Stimulated activated CD4-positive, alpha-beta T cell treated with anti-CD3 and anti-CD28 coated beads, TNF-alpha, amount 100 ng/mL, for 48 hours (primary cell): Measurements from ENCODE around the gene SLC37A4.
"Not testable (repeated sequence)": the region's sequence is repeated elsewhere in the genome, so short reads cannot be mapped to it uniquely, and the experiment has no call there.

Experiments
- DNase-seq, 3 donors: peaks; one replicate each; pipeline ENCODE4 v3.0.0-alpha.2; 2020; ENCODE audit warnings: low read depth in 3 of 3

SLC37A4 gene

DNA sequence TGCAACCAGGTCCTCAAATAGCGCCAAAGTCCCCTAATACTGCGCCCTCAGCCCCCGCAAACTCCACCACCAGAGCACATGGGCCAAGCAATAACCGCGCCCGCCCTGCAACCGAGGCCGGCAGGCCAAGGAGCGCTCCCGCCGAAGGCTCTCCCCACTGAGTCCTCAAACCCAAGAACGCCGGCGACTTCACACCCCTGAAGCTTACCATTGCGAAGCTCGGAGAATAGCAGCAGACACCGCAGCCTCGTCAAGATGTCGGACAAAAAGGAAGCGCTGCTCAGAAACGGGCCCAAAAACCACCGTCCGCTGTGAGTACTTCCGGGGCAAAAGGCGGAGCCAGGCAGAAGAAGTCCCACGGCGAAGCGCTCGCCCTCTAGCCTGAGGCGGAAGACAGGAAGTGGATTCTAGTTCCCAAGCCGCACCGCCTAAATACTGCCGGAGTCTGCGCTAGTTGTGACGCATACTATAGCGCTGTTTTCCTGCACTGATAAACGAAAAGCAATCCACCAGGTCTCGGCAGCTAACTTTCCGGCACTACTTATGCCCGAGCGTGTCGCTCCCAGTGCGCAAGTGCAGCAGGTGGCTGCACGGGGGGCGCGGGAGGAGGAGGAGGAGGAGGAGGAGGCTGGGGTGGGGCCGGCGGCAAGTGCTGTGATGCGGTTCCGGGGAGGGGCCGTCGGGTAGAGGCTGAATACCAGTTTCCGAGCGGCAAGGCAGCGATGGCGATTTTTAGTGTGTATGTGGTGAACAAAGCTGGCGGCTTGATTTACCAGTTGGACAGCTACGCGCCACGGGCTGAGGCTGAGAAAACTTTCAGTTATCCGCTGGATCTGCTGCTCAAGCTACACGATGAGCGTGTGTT lies 12.4 kb downstream of the SLC37A4 start, which contains the start of the genes RPS25 and TRAPPC4:
Gene RPS25 (minus strand): TSS at position 270 of the 865 bp plus-strand sequence. CDS start 59 bp downstream, at position 211.
Gene TRAPPC4 (plus strand): TSS at position 693 of the 865 bp plus-strand sequence. CDS start 30 bp downstream, at position 723.
- peak; percentile 89 to 94 (median 93) for DNase-seq

DNA sequence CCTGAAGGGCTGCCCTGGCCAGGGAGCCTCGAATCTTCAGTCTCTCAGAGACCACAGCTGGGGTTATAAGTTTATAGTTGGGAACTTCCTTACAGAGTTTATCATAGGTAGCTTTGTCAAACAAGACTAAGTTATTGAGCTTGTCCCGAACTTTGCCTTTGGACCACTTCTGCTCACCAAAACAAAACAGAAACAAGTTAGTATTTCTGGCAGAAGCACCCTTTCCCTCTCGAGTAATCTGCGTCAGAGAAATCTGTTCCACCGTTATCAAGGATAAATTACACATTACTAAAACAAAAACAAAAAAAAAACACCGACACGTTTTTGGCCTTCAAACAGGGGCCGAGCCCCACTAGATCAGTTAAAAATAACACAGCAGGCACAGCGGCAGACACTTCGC lies 13.3 kb downstream of the SLC37A4 start:
- not testable (repeated sequence) for DNase-seq

DNA sequence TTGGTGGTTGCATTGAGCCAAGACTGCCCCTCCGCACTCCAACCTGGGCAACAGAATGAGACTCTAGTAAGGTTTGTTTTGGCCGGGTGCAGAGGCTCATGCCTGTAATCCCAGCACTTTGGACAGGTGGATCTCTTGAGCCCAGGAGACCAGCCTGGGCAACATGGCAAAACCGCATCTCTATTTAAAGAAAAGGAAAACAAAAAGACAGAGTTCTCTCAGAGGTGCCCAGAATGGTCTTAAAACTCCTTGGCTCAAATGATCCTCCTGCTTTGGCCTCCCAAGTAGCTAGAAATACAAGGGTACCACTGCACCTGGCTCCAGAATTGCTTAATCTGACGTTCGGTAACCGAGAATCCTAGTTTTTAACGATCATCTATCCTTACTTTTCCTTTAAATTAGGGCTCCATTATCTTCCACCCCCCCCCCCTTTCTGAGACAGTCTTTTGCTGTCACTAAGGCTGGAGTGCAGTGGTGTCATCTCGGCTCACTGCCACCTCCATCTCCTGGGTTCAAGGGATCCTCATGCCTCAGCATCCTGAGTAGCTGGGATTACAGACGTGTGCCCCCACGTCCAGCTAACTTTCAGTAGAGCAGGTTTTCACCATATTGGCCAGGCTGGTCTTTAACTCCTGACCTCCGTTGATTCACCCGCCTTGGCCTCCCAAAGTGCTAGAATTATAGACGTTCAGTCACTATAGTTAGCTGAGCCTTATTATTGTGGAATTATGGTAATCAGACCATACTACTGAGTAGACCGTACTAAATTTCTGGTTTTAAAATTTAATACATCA lies 14.3 kb downstream of the SLC37A4 start:
- DNase-seq, result no peak

DNA sequence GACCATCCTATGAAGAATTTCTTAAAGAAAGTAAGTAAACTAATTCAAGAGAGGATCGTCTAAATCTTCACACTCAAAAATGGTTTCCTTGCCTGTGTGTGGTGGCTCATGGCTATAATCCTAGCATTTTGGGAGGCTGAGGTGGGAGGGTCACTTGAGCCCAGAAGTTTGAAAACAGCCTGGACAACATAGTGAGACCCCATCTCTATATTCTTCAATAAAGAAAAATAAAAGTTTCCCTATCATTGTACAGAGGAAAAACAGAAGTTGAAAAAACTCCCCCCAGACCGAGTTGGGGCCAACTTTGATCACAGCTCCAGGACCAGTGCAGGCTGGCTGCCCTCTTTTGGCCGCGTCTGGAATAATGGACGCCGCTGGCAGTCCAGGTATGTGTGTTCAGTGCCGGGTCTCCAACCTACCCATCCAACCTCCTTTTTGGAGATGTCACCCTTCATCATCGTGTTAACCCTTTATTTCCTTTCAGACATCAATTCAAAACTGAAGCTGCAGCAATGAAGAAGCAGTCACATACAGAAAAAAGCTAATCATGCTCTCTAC lies 15.5 kb downstream of the SLC37A4 start:
- DNase-seq, result no peak

DNA sequence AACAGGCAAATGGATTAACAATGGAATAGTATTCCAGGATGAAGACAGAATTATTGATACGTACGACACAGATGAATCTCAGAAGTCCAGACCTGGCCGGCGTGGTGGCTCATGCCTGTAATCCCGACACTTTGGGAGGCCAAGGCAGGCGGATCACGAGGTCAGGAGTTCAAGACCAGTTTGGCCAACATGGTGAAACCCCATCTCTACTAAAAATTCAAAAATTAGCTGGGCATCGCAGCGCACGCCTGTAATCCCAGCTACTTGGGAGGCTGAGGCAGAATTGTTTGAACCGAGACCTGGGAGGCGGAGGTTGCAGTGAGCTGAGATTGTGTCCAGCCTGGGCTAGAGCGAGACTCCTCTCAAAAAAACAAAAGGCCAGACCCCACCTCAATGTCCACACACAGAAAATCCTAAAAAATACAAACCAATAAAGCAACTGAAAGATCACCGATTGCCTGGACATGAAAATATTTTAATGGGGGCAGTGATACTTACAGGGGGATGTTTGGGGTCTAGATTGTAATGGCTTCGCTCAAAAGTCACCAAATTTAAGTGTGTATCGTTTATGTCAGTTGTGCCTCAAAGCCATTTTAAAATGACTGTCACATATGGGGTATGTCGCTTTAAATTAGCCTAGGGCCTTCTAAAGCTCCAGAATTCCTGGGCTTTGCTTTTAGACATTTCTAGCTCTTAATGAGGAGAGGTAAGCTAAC lies 16.3 kb downstream of the SLC37A4 start:
- DNase-seq, result no peak

DNA sequence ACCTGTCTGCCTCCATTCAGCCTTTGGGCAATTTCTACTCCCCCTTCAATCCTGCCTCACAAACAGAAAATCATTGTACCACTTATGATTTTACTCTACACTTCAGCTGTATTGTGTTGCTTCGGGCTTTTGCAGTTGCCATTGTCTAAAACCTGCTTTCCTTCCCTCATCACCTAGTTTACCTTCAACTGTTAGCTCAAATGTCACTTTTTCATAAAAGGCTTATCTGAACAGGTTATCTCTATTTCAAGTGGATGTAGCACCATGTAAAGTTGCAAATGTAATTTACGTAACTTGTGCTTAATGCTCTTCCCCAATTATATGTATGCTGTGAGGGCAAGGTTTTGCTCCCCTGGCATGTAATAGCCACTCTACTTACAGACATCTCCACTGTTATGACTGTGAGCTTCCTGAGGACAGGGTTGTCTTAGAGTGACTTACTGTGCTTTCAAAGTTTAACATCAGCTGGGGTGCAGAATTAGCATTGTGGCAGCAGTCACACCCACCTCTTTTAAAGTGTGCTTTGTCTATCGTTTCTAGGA lies 18.0 kb downstream of the SLC37A4 start:
- no peak for DNase-seq

DNA sequence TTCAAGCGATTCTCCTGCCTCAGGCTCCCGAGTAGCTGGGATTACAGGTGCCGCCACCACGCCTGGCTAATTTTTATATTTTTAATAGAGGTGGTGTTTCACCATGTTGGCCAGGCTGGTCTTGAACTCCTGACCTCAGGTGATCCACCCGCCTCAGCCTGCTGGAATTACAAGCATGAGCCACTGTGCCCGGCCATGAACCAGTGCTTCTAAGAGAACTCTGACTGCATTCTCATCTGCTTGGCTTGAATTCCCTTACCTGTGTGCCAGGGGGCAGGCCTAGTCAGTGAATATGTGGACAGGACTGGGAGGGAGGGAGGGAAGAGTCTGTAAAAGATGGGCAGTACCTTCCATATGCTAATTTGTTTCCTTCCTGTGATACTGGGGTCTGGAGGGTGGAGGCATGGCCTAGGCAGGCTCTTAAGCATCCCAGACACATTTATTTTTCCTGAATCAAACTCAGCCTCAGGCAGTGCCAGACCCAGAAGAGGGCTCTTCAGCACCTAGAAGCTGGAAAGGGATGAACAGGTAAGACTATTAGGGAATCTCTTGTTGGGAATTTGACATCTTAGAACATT lies 19.1 kb downstream of the SLC37A4 start:
- no peak for DNase-seq

DNA sequence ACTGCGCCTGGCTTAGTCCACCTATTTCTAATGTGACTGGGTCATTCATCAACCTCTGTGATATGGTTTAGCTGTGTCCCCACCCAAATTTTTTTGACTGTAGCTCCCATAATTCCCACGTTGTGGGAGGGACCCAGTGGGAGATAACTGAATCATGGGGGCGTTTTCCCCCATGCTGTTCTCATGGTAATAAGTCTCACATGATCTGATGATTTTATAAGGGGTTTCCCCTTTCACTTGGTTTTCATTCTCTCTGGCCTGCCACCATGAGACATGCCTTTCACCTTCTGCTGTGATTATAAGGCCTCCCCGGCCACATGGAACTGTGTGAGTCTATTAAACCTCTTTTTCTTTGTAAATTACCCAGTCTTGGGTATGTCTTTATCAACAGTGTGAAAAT lies 24.0 kb downstream of the SLC37A4 start:
- DNase-seq, result no peak

DNA sequence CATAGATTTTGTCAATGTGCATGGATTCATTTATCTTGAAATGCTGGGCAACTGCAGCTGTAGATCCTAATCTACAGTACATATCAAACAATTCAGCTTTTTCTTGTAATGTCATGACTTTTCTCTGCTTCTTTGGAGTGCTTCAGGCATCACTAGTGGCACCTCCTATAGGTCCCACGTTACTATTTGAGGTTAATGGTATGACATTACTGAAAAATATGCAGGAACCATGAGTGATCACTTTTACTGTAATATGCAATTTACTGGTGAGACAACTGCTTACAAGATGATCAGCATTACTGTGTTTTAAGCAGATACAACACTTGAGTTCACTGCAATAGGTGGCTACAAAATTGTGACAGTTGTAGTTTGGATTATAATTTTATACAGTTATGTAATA lies 29.8 kb downstream of the SLC37A4 start:
- DNase-seq, result no peak

DNA sequence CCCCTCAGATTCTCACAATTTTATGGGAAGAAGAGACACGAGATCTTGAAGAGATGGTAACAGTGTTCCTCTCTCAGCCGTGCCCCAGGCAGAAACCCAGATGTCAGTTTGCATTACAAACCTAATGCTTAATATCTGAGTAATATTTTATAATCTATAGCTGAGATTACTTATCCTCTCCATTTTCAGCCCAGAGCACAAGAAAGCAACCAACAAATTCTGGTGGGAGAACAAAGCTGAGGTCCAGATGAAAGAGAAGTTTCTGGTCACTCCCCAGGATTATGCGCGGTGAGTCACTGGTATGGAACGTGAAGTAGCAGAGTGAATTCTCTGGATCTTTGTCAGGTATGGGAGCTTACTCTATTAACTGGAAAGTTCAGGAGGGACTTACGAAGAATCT lies 31.9 kb downstream of the SLC37A4 start:
- DNase-seq, result no peak

DNA sequence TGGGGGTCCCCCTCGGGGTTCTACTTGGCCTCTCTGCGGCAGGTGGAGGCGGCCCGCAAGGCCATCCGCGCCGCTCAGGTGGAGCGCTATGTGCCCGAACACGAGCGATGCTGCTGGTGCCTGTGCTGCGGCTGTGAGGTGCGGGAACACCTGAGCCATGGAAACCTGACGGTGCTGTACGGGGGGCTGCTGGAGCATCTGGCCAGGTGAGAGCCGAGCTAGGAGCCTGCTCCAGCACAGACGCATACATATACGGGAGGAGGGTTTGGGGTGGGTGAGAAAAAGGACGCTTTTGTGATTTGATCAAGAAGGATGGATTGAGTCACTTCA lies 32.3 kb downstream of the SLC37A4 start:
- DNase-seq, result no peak

DNA sequence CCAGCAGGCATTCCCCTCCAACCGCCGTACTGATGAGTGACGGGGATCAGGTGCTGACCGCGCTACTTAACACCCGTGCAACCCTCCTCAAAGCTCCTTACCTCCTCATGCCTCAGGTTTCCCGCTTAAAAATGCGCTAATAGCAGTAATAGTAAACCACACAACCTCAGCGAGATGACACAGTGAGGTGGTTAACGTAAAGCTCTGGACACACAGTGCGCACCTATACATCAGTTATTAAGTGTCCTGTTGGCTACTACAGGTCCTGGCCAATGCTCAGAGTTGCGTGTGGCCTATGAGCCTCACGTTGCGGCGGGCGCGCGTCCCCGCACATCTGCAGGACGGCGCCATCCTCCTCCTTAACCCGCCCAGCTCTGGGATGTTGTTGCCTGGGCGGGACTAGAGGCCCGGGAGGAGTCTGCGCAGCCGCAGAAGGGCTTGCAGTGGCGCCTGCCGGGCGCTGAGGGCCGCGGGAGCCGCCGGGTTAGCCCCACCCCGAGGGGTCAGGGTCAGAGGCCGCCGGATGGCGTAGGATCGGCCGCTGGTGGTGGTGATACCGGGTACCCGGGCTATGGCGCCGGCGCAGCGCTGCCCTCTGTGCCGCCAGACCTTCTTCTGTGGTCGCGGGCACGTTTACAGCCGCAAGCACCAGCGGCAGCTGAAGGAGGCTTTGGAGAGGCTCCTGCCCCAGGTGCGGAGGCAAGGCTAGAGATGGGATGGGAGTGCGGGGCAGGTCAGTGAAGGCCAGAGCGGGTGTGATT lies 32.9 kb downstream of the SLC37A4 start, which contains the start of gene CENATAC:
Gene CENATAC (plus strand): TSS at position 512 of the 761 bp plus-strand sequence. CDS start 60 bp downstream, at position 572.
- DNase-seq, result peak; percentile 90 to 95 (median 92)

DNA sequence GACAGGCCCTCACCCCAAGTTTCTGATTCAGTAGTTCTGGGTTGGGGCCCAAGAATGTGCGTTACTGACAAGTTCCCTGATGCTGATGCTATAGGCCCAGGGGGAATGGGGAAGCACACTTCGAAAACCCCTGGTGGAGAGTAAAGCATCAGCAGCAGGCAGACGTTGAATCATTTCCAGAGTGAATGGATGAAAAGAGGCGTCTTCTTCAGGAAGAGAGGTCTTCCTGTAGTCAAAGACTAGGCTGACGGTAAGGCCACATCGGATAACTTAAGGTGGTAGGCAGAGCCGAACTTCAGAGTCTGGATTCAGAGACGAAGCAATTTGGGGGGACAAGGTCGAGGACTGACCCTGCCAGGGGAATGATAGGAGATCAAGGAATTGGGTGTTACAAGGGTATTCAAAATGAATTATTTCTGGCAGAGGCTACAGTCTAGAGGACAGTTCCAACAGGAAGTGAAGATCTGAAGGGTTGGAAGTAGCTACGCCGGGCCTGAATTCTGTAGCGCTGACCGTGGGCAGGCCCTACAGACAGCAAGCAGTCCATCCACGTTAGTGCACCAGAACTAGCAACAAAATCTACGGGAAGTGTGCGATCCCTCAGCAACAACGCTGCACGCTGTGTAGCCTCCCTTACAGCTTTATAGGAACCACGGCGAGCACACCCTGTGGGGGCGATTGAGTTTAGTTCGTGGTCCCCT lies 33.6 kb downstream of the SLC37A4 start:
- DNase-seq, result peak in 1 of 3 donors; percentile 37

DNA sequence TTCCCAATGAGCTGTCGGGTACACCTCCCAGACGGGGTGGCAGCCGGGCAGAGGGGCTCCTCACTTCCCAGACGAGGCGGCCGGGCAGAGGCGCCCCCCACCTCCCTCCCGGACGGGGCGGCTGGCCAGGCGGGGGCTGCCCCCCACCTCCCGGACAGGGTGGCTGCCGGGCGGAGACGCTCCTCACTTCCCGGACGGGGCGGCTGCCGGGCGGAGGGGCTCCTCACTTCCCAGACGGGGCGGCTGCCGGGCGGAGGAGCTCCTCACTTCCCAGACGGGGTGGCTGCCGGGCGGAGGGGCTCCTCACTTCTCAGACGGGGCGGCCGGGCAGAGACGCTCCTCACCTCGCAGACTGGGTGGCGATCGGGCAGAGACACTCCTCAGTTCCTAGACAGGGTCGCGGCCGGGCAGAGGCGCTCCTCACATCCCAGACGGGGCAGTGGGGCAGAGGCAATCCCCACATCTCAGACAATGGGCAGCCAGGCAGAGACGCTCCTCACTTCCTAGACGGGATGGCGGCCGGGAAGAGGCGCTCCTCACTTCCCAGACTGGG lies 39.1 kb downstream of the SLC37A4 start:
- not testable (repeated sequence) for DNase-seq

DNA sequence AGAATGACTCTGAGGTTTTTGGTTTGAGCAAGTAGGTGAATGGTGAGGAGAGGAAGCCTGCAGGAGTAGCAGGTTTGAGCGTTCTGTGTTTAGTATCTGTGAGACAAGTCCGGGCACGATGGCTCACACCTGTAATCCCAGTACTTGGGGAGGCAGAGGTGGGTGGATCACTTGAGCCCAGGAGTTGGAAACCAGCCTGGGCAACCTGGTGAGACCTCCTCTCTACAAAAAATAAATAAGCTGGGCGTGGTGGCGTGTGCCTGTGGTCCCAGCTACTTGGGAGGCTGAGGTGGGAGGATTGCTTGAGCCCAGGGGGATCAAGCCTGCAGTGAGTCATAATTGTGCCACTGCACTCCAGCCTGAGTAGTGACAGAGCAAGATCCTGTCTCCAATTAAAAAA lies 42.4 kb downstream of the SLC37A4 start:
- no peak for DNase-seq

DNA sequence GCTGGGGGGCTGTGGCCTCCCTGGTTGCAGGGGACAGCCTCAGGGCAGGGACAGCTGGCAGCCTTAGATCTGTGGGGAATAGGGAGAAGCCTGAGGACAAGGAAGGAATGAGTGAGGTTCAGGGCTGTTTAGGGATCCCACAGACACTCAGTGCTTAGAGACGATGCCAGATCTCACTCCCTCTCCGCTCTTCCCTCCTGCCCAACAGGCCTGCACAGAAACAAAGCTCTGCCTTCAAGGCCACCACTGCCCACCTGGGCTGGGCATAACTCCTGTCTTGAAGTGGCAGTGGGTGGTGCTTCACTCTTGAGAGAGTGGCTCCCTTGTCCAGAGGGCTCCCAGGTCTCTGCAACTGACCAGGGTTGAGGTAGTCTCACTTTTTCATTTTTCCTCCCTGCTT lies 45.9 kb downstream of the SLC37A4 start:
- DNase-seq, result no peak

DNA sequence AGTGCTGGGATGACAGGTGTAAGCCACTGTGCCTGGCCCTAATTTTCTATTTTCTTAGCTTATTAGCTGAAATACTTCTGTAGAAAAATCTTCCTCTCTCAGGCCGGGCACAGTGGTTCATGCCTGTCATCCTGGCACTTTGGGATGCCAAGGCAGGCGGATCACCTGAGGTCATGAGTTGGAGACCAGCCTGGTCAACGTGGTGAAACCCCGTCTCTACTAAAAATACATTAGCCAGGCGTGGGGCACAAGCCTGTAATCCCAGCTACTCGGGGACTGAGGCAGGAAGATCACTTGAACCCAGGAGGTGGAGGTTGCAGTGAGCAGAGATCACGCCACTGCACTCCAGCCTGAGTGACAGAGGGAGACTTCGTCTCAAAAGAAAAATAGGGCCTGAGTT lies 46.3 kb downstream of the SLC37A4 start:
- DNase-seq, result not testable (repeated sequence)

DNA sequence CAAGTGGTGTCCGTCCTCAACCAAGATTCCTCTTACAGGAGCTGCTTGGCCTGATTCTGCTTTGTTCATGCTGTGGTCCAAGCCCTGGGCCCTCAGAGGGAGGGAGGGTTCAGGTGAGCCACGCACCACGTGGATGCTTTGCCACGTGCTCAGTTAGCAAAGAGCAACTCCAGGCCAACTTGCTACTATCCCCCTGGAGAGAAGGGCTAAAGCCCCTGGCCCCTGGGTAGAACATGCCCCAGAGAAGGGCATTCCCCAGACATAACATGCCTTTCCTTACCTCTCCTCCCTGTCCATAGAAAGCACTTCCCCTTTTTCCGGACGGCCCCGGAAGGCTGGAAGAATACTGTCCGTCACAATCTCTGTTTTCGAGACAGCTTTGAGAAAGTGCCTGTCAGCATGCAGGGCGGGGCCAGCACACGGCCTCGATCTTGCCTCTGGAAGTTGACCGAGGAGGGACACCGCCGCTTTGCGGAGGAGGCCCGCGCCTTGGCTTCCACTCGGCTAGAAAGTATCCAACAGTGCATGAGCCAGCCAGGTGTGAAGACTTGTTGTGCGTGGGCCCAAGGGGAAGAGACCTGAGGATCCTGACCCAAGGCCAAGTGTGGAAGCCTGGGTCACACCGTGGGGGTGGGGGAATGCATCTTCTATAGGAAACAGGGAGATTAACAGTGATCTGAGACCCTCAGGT lies 50.3 kb downstream of the SLC37A4 start:
- no peak for DNase-seq

DNA sequence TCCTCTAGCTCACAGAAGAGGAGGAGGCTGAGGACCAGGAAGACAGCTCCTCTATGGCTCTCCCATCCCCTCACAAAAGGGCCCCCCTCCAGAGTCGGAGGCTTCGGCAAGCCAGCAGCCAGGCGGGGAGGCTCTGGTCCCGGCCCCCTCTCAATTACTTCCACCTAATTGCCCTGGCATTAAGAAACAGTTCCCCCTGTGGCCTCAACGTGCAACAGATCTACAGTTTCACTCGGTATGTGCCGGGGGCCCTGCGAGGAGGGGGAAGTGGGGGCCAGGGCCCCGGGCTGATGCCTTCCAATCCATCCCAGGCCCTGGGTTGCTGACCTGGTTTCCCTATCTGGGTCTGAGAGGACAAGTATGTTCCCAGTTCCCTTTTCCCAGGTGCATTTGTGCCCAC lies 51.2 kb downstream of the SLC37A4 start:
- DNase-seq, result no peak
